Vagina (tissue), 2 donors: Measurements from ENCODE around the gene GRIP2.

ENCODE experiments used
- CTCF ChIP-seq, 3 experiments: fragments of 450-650 bp in 2 of 3; fragments of 200-600 bp in 1 of 3; sonication (generic) in 1 of 3; IDR thresholded peaks; one replicate each; pipeline ENCODE4 v1.5.1; 2017 to 2019; ENCODE audit warnings: antibody characterized with exemption in 3 of 3, mild to moderate bottlenecking in 2 of 3, moderate library complexity in 2 of 3
- POLR2A ChIP-seq, 2 donors: fragments of 450-650 bp; IDR thresholded peaks; one replicate each; pipeline ENCODE4 v1.6.1; 2017; ENCODE audit warnings: antibody characterized with exemption in 2 of 2, mild to moderate bottlenecking in 2 of 2, moderate library complexity in 2 of 2
- POLR2AphosphoS5 ChIP-seq, 2 donors: sonication (generic); formaldehyde crosslinking; IDR thresholded peaks; one replicate each; pipeline ENCODE4 v1.9.0; 2017; ENCODE audit warnings: antibody characterized with exemption in 2 of 2, mild to moderate bottlenecking in 2 of 2, low read depth in 1 of 2; ENCODE audit not compliant: insufficient read depth in 1 of 2

- TF ChIP-seq CTCF (IDR thresholded peaks at IDR 0.05): no peak
- TF ChIP-seq POLR2A (IDR thresholded peaks at IDR 0.05): no peak
- TF ChIP-seq POLR2AphosphoS5 (IDR thresholded peaks at IDR 0.05; ENCODE audit: insufficient read depth in 1 of 2, low read depth in 1 of 2): no peak
These were observed 31.7 kb downstream of the GRIP2 start for GRCh38 chr3:14508505-14508819.
